ENCODE measurements around the gene DCDC2. TPM values are rescaled to one million over a fixed set of nuclear protein-coding genes. Genes with fewer than 3 reads are reported as not detected.
"Not testable (repeated sequence)": the region's sequence is repeated elsewhere in the genome, so short reads cannot be mapped to it uniquely, and the experiment has no call there.

Gene DCDC2
- total RNA-seq, 3 donors from 2014 or later: 0.44 to 3.2 (median 2.6) TPM

- ATAC-seq (peak; percentile 90), DNase-seq (peak in 1 of 3 donors; percentile 36)
- H3K4me1 ChIP-seq (ENCODE audit: low read depth): no peaks in the 10 kb centered on the region
- no peaks in the 10 kb centered on the region for H3K9me3 ChIP-seq
- no peak for TF ChIP-seq CTCF (IDR thresholded peaks at IDR 0.05)
- no peaks in the 10 kb centered on the region for H3K36me3 ChIP-seq (ENCODE audit: low read depth)
- H3K4me3 ChIP-seq: no peak overlapping the region
- intact Hi-C loops (cut with DNase I, micrococcal nuclease): no loop called here
These were observed 116.9 kb downstream of the DCDC2 start for GRCh38 chr6:24240943-24241342.

- no peaks in the 10 kb centered on the region for H3K4me1 ChIP-seq (ENCODE audit: low read depth)
- ATAC-seq (no peak), DNase-seq (no peak)
- H3K9me3 ChIP-seq: no peaks in the 10 kb centered on the region
- H3K4me3 ChIP-seq: no peak overlapping the region
- no peaks in the 10 kb centered on the region for H3K36me3 ChIP-seq (ENCODE audit: low read depth)
- TF ChIP-seq CTCF (IDR thresholded peaks at IDR 0.05): no peak
- intact Hi-C loops (cut with DNase I, micrococcal nuclease): no loop called here
These were observed 117.4 kb downstream of the DCDC2 start for GRCh38 chr6:24240380-24240928.

- no peak for TF ChIP-seq CTCF (IDR thresholded peaks at IDR 0.05)
- no peak overlapping the region for H3K4me3 ChIP-seq
- H3K36me3 ChIP-seq (ENCODE audit: low read depth): no peaks in the 10 kb centered on the region
- intact Hi-C loops (cut with DNase I, micrococcal nuclease): no loop called here
- H3K9me3 ChIP-seq: no peaks in the 10 kb centered on the region
- H3K4me1 ChIP-seq (ENCODE audit: low read depth): no peaks in the 10 kb centered on the region
- ATAC-seq: no peak
- no peak for DNase-seq
These were observed 119.2 kb downstream of the DCDC2 start for GRCh38 chr6:24238700-24239099.

- H3K9me3 ChIP-seq; H3K4me3 ChIP-seq; H3K4me1 ChIP-seq (ENCODE audit: low read depth); ATAC-seq; H3K36me3 ChIP-seq (ENCODE audit: low read depth); DNase-seq; intact Hi-C loops (cut with DNase I, micrococcal nuclease): not testable (repeated sequence)
These were observed 121.1 kb downstream of the DCDC2 start for GRCh38 chr6:24236779-24237178.

- H3K4me1 ChIP-seq (ENCODE audit: low read depth): no peaks in the 10 kb centered on the region
- no peak for TF ChIP-seq CTCF (IDR thresholded peaks at IDR 0.05)
- peak; percentile 74 for ATAC-seq
- H3K4me3 ChIP-seq: no peak overlapping the region
- intact Hi-C loops (cut with DNase I, micrococcal nuclease): no loop called here
- no peak for DNase-seq
- no peaks in the 10 kb centered on the region for H3K9me3 ChIP-seq
- H3K36me3 ChIP-seq (ENCODE audit: low read depth): no peaks in the 10 kb centered on the region
These were observed 123.9 kb downstream of the DCDC2 start for GRCh38 chr6:24233813-24234442.

GRCh38 chr6:24231438-24231977 is 126.4 kb downstream of the DCDC2 start:
- ATAC-seq (no peak), DNase-seq (no peak)
- no peaks in the 10 kb centered on the region for H3K36me3 ChIP-seq (ENCODE audit: low read depth)
- no peaks in the 10 kb centered on the region for H3K9me3 ChIP-seq
- TF ChIP-seq CTCF (IDR thresholded peaks at IDR 0.05): no peak
- H3K4me3 ChIP-seq: no peak overlapping the region
- H3K4me1 ChIP-seq (ENCODE audit: low read depth): no peaks in the 10 kb centered on the region
- intact Hi-C loops (cut with DNase I, micrococcal nuclease): no loop called here
